GM18511 (cell line): ENCODE data around the gene SMYD4.

Experiments used
- ATAC-seq: cut with Tn5 transposase; IDR thresholded peaks from one replicate; pipeline ENCODE4 v1.9.1; 2021; ENCODE audit warnings: mild to moderate bottlenecking, moderate library complexity; ENCODE audit not compliant: unreplicated experiment

SMYD4 gene

DNA sequence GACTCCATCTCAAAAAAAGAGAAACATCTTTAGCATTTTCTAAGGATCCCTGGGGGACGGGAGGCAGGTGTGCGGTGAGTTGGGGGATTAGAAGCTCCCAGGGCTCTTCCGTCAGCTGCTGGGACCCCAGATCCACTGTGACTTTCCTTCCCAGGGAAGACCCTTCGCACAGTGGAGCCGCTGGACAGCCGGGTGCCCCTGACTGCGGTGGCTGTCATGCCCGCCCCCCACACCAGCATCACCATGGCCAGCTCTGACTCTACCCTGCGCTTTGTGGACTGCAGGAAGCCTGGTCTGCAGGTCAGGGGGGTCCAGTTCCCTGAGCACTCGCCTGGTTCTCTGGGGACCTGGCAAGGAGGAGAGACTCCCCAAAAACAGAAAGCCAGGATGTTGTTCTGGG, 94.3 kb downstream of the SMYD4 start:
- ATAC-seq = no peak

DNA sequence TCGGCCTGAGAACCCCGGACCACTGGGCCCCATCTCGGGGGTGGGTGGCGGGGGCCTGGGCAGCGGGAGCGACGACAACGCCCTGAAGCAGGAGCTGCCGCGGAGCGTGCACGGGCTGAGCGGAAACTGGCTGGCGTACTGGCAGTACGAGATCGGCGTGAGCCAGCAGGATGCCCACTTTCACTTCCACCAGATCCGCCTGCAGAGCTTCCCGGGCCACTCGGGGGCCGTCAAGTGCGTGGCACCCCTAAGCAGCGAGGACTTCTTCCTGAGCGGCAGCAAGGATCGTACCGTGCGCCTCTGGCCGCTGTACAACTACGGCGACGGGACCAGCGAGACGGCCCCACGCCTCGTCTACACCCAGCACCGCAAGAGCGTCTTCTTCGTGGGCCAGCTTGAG, 95.9 kb downstream of the SMYD4 start:
- ATAC-seq = no peak

DNA sequence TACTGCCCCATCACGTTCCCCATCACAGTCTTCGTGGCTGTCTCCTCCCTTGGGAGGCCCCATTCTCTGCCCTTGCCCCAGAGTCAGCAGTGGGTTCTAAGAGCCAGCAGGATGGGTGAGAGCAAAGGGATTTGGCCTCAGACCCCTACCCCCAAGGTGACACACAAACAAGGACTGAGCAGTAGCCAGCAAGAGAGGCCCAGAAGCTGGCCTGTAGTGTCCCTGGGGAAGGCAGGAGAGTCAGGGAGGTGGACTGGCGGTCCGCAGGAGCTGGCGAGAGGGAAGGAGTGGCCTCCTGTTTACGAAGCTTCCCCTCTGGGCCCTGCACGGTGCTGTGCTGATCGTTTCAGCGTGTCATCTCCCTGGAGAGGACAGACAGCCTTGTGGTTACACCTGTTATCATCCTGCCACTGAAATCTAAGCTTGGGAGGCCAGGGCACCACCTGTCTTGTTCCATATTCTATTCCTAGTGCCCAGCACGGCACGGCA, 96.8 kb downstream of the SMYD4 start:
- ATAC-seq = no peak

DNA sequence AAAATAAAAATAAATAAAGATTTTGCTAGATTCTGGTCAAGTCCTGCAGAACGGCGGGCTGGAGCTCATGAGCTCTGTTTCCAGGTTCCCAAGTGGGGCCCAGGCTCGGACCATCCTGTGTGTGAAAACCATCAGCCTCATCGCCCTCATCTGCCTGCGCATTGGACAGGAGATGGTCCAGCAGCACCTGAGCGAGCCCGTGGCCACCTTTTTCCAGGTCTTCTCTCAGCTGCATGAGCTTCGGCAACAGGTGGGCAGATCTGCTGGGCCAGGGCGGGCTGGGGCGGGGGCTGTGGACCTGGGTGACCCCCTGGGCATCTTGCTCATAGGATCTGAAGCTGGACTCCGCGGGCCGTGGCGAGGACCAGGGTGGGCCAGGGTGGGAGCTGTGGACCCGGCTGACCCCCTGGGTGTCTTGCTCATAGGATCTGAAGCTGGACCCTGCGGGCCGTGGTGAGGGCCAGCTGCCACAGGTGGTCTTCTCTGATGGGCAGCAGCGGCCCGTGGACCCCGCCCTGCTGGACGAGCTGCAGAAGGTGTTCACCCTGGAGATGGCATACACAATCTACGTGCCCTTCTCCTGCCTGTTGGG, 97.4 kb downstream of the SMYD4 start:
- no peak for ATAC-seq

DNA sequence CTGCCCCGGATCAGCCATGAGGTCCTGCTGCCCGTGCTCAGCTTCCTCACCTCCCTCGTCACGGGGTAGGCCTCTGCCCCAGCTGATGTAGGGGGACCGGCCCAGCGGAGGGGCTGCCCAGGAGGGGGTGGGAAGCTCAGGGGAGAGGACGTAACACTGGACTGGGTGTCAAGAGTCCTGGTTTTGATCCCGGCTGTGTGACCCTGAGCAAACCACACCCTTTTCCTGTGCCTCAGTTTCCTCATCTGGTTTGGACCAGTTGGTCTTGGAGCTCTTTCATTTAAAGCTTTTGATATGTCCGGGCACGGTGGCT, 98.6 kb downstream of the SMYD4 start:
- no peak for ATAC-seq

DNA sequence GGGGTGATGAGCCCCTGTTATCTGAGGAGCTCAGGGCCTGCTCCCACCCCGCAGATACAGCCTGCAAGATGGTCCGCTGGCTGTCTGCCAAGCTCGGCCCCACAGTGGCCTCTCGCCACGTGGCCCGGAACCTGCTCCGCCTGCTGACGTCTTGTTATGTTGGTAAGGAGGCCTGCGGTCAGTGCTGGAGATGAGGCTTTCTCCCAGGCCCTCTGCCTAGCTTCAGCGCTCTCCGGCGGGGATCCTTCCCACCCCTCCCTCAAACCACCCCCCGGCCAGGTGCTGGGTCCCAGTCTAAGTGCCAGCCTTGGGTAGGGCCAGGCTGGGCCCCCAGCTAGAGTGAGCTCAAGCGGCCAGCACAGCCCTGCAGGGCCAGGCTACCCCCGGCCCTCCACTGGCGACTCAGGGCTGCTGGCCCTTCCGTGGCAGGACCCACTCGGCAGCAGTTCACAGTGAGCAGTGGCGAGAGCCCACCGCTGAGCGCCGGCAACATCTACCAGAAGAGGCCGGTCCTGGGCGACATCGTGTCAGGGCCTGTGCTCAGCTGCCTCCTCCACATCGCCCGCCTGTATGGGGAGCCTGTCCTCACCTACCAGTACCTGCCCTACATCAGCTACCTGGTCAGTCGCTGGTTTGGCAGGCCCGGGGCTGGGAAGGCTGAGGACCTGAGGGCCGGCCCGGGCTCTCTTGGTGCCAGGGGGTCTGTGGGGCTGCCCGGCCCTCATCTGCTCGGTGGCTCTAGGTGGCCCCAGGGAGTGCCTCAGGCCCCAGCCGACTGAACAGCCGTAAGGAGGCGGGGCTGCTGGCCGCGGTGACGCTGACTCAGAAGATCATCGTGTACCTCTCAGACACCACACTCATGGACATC, 99.1 kb downstream of the SMYD4 start:
- ATAC-seq = no peak

DNA sequence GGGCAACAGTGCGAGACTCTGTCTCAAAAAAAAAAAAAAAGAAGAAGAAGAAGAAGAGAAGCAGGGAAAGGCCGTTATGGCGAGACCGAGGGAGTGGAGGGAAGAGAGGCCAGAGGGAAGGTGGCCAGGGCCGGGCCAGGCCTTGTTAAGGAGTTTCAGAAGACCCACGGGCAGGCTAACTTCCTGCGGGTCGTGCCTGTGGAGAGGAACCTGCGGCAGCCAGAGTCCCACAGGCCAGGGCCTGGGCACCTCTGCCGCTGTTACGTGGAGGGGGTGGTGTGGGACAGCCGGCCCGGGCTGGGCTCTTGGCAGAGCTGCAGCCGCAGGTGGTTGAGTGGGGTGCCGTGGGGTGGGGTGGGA, 99.8 kb downstream of the SMYD4 start:
- no peak for ATAC-seq
